Measurements from ENCODE around the gene ADAMTSL1.

- TF ChIP-seq CTCF (conservative IDR thresholded peaks at IDR 0.05 in 1 of 2, IDR thresholded peaks at IDR 0.05 in 1 of 2; ENCODE audit: extremely low read depth in 1 of 2, insufficient read depth in 1 of 2, low read depth in 1 of 2, low read length in 2 of 2) (no peak), EZH2 (IDR thresholded peaks at IDR 0.05; ENCODE audit: borderline replicate concordance, low read length) (no peak)
These were observed 454.8 kb downstream of the ADAMTSL1 start for GRCh38 chr9:18928711-18929110.

Measured in mammary epithelial cell (primary cell).